CD4-positive, alpha-beta T cell treated with Interleukin-17A for 4 hours (primary cell): ENCODE measurements around the gene CEP128.

Source experiments
- DNase-seq: peaks from one replicate; pipeline ENCODE4 v3.0.0-alpha.2; 2020; ENCODE audit warnings: mixed read lengths

Gene CEP128

GRCh38 chr14:80535171-80535570, 406.4 kb downstream of the CEP128 start:
- no peak for DNase-seq

GRCh38 chr14:80523518-80524117, 417.9 kb downstream of the CEP128 start:
- DNase-seq, result no peak

- no peak for DNase-seq
These were observed 418.6 kb downstream of the CEP128 start for GRCh38 chr14:80522936-80523335.

GRCh38 chr14:80522411-80522810, 419.1 kb downstream of the CEP128 start:
- no peak for DNase-seq

- DNase-seq, result no peak
These were observed 420.1 kb downstream of the CEP128 start for GRCh38 chr14:80521456-80521855.

- DNase-seq, result no peak
These were observed 422.5 kb downstream of the CEP128 start for GRCh38 chr14:80519002-80519401.

- DNase-seq, result no peak
These were observed 423.4 kb downstream of the CEP128 start for GRCh38 chr14:80518173-80518572.

- DNase-seq, result no peak
These were observed 434.2 kb downstream of the CEP128 start for GRCh38 chr14:80507292-80507869.

GRCh38 chr14:80504781-80505180, 436.8 kb downstream of the CEP128 start:
- no peak for DNase-seq

- no peak for DNase-seq
These were observed 443.0 kb downstream of the CEP128 start for GRCh38 chr14:80498533-80498932.

GRCh38 chr14:80496090-80496489, 445.4 kb downstream of the CEP128 start:
- no peak for DNase-seq

- no peak for DNase-seq
These were observed 446.8 kb downstream of the CEP128 start for GRCh38 chr14:80494769-80495168.

- no peak for DNase-seq
These were observed 447.9 kb downstream of the CEP128 start for GRCh38 chr14:80493620-80494019.

GRCh38 chr14:80491650-80492049, 449.9 kb downstream of the CEP128 start:
- no peak for DNase-seq

- no peak for DNase-seq
These were observed 450.4 kb downstream of the CEP128 start for GRCh38 chr14:80491131-80491530.

- DNase-seq, result no peak
These were observed 452.0 kb downstream of the CEP128 start for GRCh38 chr14:80489513-80489912.

- DNase-seq, result no peak
These were observed 455.8 kb downstream of the CEP128 start for GRCh38 chr14:80485764-80486163.

- no peak for DNase-seq
These were observed 458.2 kb downstream of the CEP128 start for GRCh38 chr14:80483331-80483730.

GRCh38 chr14:80477388-80478160, 464.0 kb downstream of the CEP128 start:
- no peak for DNase-seq

- DNase-seq, result no peak
These were observed 466.5 kb downstream of the CEP128 start for GRCh38 chr14:80475074-80475473.

GRCh38 chr14:80468331-80469122, 473.0 kb downstream of the CEP128 start:
- DNase-seq, result no peak

GRCh38 chr14:80465546-80466220, 475.9 kb downstream of the CEP128 start:
- DNase-seq, result no peak
